Esophagus muscularis mucosa (tissue), 4 donors: Measurements from ENCODE around the gene EFNA1. TPM values are rescaled to one million over a fixed set of nuclear protein-coding genes. Genes with fewer than 3 reads are reported as not detected.

Experiments used
- DNase-seq: peaks from one replicate; pipeline ENCODE4 v3.0.0-alpha.2; 2017; ENCODE audit errors: extremely low spot score
- H3K27ac ChIP-seq, 4 donors: fragments of 200-600 bp; sonication (generic); replicated peaks in 1 of 4; 1 replicate in 3 of 4; 2 replicates in 1 of 4; pipeline ENCODE4 v1.5.1; 2016 to 2019; ENCODE audit warnings: mild to moderate bottlenecking in 1 of 4
- H3K27me3 ChIP-seq, 4 donors: fragments of 200-600 bp; sonication (generic); one replicate each; pipeline versions ENCODE4 v1.5.1 to v1.6.0; 2016 to 2019
- H3K36me3 ChIP-seq, 4 donors: fragments of 200-600 bp; sonication (generic); one replicate each; pipeline ENCODE4 v1.5.1; 2016 to 2019
- H3K4me1 ChIP-seq, 4 donors: fragments of 200-600 bp; sonication (generic); one replicate each; pipeline ENCODE4 v1.5.1; 2016 to 2019
- H3K4me3 ChIP-seq, 4 donors: fragments of 200-600 bp; sonication (generic); 1 replicate in 2 of 4; 2 replicates in 2 of 4; pipeline ENCODE4 v1.5.1; 2016 to 2019; ENCODE audit warnings: mild to moderate bottlenecking in 4 of 4, moderate library complexity in 1 of 4
- H3K9me3 ChIP-seq, 4 donors: fragments of 200-600 bp; sonication (generic); 1 replicate in 3 of 4; 2 replicates in 1 of 4; pipeline ENCODE4 v1.5.1; 2016 to 2019
- CTCF ChIP-seq, 3 experiments: fragments of 200-600 bp in 2 of 3; fragments of 450-650 bp in 1 of 3; sonication (generic) in 2 of 3; IDR thresholded peaks; one replicate each; pipeline ENCODE4 v1.5.1; 2017 to 2019; ENCODE audit warnings: antibody characterized with exemption in 3 of 3, mild to moderate bottlenecking in 2 of 3, moderate library complexity in 1 of 3
- EP300 ChIP-seq: sonication (generic); formaldehyde crosslinking; IDR thresholded peaks from one replicate; pipeline ENCODE4 v1.6.1; 2017; ENCODE audit warnings: antibody characterized with exemption
- POLR2A ChIP-seq: fragments of 450-650 bp; IDR thresholded peaks from one replicate; pipeline ENCODE4 v1.6.1; 2017; ENCODE audit warnings: antibody characterized with exemption, moderate library complexity, mild to moderate bottlenecking, low read depth
- POLR2AphosphoS5 ChIP-seq, 2 donors: sonication (generic); formaldehyde crosslinking; IDR thresholded peaks; one replicate each; pipeline ENCODE4 v1.6.1; 2017; ENCODE audit warnings: antibody characterized with exemption in 2 of 2
- WGBS: methylation state at CpG from one replicate; pipeline ENCODE4 v1.1.5; 2018; 5-methylcytosine and 5-hydroxymethylcytosine counted together
- intact Hi-C: fragments of 100-400 bp; cut with DNase I; formaldehyde crosslinking; loops from one replicate; pipeline ENCODE4 v1.15.1; 2023
- small RNA-seq, 3 donors: library from RNA; depleted of rRNA; stranded (forward); fragments of <200 nt; gene quantifications; one replicate each; pipeline ENCODE3, GENCODE V24; 2016
- total RNA-seq, 4 donors: library from RNA; depleted of rRNA; stranded (reverse); fragments of >200 nt; gene quantifications; one replicate each; pipeline versions ENCODE4 v1.1.0 to v1.2.1, GENCODE V29; 2016

The EFNA1 gene
- total RNA-seq, 4 donors from 2014 or later, result 11.2 to 37.3 (median 27.5) TPM

- no peaks in the 10 kb centered on the region for H3K27me3 ChIP-seq
- H3K27ac ChIP-seq, result no peak overlapping the region
- intact Hi-C loops, result no loop called here
- WGBS, result 93% methylated on average over 12 of the region's 18 CpGs
- peaks cover 0 to 7% (median 2%) of the 10 kb centered on the region in 4 donors for H3K36me3 ChIP-seq
- H3K4me1 ChIP-seq, result peaks cover 8 to 13% (median 9%) of the 10 kb centered on the region in 4 donors
- H3K4me3 ChIP-seq, result no peak overlapping the region
- TF ChIP-seq POLR2AphosphoS5 (IDR thresholded peaks at IDR 0.05), result no peak
- no peak for TF ChIP-seq EP300
- TF ChIP-seq POLR2A, result no peak
- TF ChIP-seq CTCF (IDR thresholded peaks at IDR 0.05), result no peak
- no peak for DNase-seq
- no peaks in the 10 kb centered on the region for H3K9me3 ChIP-seq
These were observed 53.8 kb downstream of the EFNA1 start for GRCh38 chr1:155181371-155182051.

GRCh38 chr1:155182052-155182550 lies 54.4 kb downstream of the EFNA1 start:
- H3K36me3 ChIP-seq, result peaks cover 0 to 7% (median 2%) of the 10 kb centered on the region in 4 donors

GRCh38 chr1:155183775-155184221 lies 56.1 kb downstream of the EFNA1 start:
- no peak for TF ChIP-seq EP300
- TF ChIP-seq POLR2A, result no peak
- TF ChIP-seq POLR2AphosphoS5 (IDR thresholded peaks at IDR 0.05), result no peak
- TF ChIP-seq CTCF (IDR thresholded peaks at IDR 0.05), result no peak
- intact Hi-C loops, result no loop called here

More at GRCh38 chr1:155182052-155182550, 54.4 kb downstream of the EFNA1 start:
- H3K27me3 ChIP-seq, result no peaks in the 10 kb centered on the region
- intact Hi-C loops, result no loop called here
- H3K4me3 ChIP-seq, result no peak overlapping the region
- no peak overlapping the region for H3K27ac ChIP-seq
- 90% methylated on average over 7 of the region's 7 CpGs for WGBS
- H3K9me3 ChIP-seq, result no peaks in the 10 kb centered on the region
- TF ChIP-seq POLR2A (no peak), EP300 (no peak), CTCF (IDR thresholded peaks at IDR 0.05) (no peak), POLR2AphosphoS5 (IDR thresholded peaks at IDR 0.05) (no peak)
- H3K4me1 ChIP-seq, result peaks cover 2 to 8% (median 4%) of the 10 kb centered on the region in 4 donors
- no peak for DNase-seq

GRCh38 chr1:155184351-155184811 lies 56.7 kb downstream of the EFNA1 start:
- TF ChIP-seq EP300, result no peak
- TF ChIP-seq POLR2AphosphoS5 (IDR thresholded peaks at IDR 0.05), result no peak
- no peak for TF ChIP-seq POLR2A
- no peak for TF ChIP-seq CTCF (IDR thresholded peaks at IDR 0.05)
- Histone ChIP-seq H3K4me1 (peaks cover 0 to 8% (median 0%) of the 10 kb centered on the region in 4 donors), H3K36me3 (peaks cover 0 to 7% (median 2%) of the 10 kb centered on the region in 4 donors), H3K4me3 (no peak overlapping the region), H3K9me3 (no peaks in the 10 kb centered on the region), H3K27me3 (no peaks in the 10 kb centered on the region), H3K27ac (no peak overlapping the region)
- no peak for DNase-seq
- intact Hi-C loops, result no loop called here
- 94% methylated on average over 4 of the region's 4 CpGs for WGBS

More at GRCh38 chr1:155183775-155184221, 56.1 kb downstream of the EFNA1 start:
- WGBS, result 89% methylated on average over 16 of the region's 20 CpGs
- no peaks in the 10 kb centered on the region for H3K9me3 ChIP-seq
- H3K36me3 ChIP-seq, result peaks cover 0 to 7% (median 2%) of the 10 kb centered on the region in 4 donors
- peaks cover 0 to 8% (median 0%) of the 10 kb centered on the region in 4 donors for H3K4me1 ChIP-seq
- H3K27me3 ChIP-seq, result no peaks in the 10 kb centered on the region
- no peak overlapping the region for H3K27ac ChIP-seq
- no peak overlapping the region for H3K4me3 ChIP-seq
- DNase-seq, result no peak

Small RNA genes within 50 kb of the gene (small RNA-seq; reads per million reads assigned to genes)
- gene HMGN2P18 (0 reads per million in 3 donors), gene RF00019 (0 reads per million in 3 donors)

Other genes with a start within 250 kb of the EFNA1 start
- 10 to 100 TPM; 15.9 to 26.2 (median 20.0) TPM for gene PMVK, start 191.2 kb upstream of the EFNA1 start, total RNA-seq
- gene PBXIP1, start 171.8 kb upstream of the EFNA1 start, total RNA-seq, result 100 to 1,000 TPM; 192 to 309 (median 238) TPM
- 10 to 100 TPM; 20.2 to 35.3 (median 27.7) TPM for gene PYGO2, start 166.1 kb upstream of the EFNA1 start, total RNA-seq
- gene SHC1, start 157.1 kb upstream of the EFNA1 start, total RNA-seq, result 100 to 1,000 TPM in 1 of 4 donors, 10 to 100 TPM in 3; 60.6 to 101 (median 93.4) TPM
- gene CKS1B, start 153.2 kb upstream of the EFNA1 start, total RNA-seq, result 10 to 100 TPM; 11.6 to 21.5 (median 18.8) TPM
- 10 to 100 TPM; 19.5 to 29.6 (median 23.0) TPM for gene FLAD1, start 144.5 kb upstream of the EFNA1 start, total RNA-seq
- gene LENEP, start 134.3 kb upstream of the EFNA1 start, total RNA-seq, result not detected
- gene ZBTB7B, start 125.1 kb upstream of the EFNA1 start, total RNA-seq, result 10 to 100 TPM; 50.0 to 68.9 (median 55.8) TPM
- under 1 TPM in 2 of 4 donors, not detected in 2; 0.11 to 0.19 TPM for gene DCST2, start 94.1 kb upstream of the EFNA1 start, total RNA-seq
- under 1 TPM in 1 of 4 donors, not detected in 3; 0.42 TPM for gene DCST1, start 94.1 kb upstream of the EFNA1 start, total RNA-seq
- 100 to 1,000 TPM in 2 of 4 donors, 10 to 100 TPM in 2; 61.5 to 142 (median 115) TPM for gene ADAM15, start 76.6 kb upstream of the EFNA1 start, total RNA-seq
- gene EFNA4, start 64.1 kb upstream of the EFNA1 start, total RNA-seq, result 1 to 10 TPM in 3 of 4 donors, under 1 TPM in 1; 0.83 to 4.5 (median 3.2) TPM
- 1 to 10 TPM in 2 of 4 donors, under 1 TPM in 1, not detected in 1; 0.91 to 1.7 (median 1.7) TPM for gene EFNA3, start 49.0 kb upstream of the EFNA1 start, total RNA-seq
- 10 to 100 TPM; 13.3 to 18.7 (median 15.2) TPM for gene SLC50A1, start 8.0 kb downstream of the EFNA1 start, total RNA-seq
- 100 to 1,000 TPM in 2 of 4 donors, 10 to 100 TPM in 2; 54.5 to 176 (median 80.6) TPM for gene DPM3, start 12.7 kb downstream of the EFNA1 start, total RNA-seq
- gene KRTCAP2, start 45.4 kb downstream of the EFNA1 start, total RNA-seq, result 100 to 1,000 TPM in 2 of 4 donors, 10 to 100 TPM in 2; 76.0 to 146 (median 108) TPM
- gene TRIM46, start 46.0 kb downstream of the EFNA1 start, total RNA-seq, result 1 to 10 TPM in 1 of 4 donors, under 1 TPM in 2, not detected in 1; 0.13 to 1.7 (median 0.17) TPM
- gene THBS3, start 80.0 kb downstream of the EFNA1 start, total RNA-seq, result 10 to 100 TPM; 16.2 to 37.4 (median 23.4) TPM
- gene MTX1, start 80.8 kb downstream of the EFNA1 start, total RNA-seq, result 10 to 100 TPM; 34.1 to 52.8 (median 38.0) TPM
- 10 to 100 TPM; 15.1 to 38.7 (median 22.6) TPM for gene ENTREP3, start 127.6 kb downstream of the EFNA1 start, total RNA-seq
- 10 to 100 TPM; 33.6 to 56.0 (median 43.5) TPM for gene SCAMP3, start 134.5 kb downstream of the EFNA1 start, total RNA-seq
- gene CLK2, start 145.6 kb downstream of the EFNA1 start, total RNA-seq, result 10 to 100 TPM; 17.6 to 32.0 (median 25.3) TPM
- 1 to 10 TPM; 1.0 to 2.1 (median 1.4) TPM for gene HCN3, start 149.6 kb downstream of the EFNA1 start, total RNA-seq
- not detected for gene PKLR, start 173.6 kb downstream of the EFNA1 start, total RNA-seq
- 10 to 100 TPM; 70.2 to 97.2 (median 82.0) TPM for gene FDPS, start 181.0 kb downstream of the EFNA1 start, total RNA-seq
- gene RUSC1, start 193.0 kb downstream of the EFNA1 start, total RNA-seq, result 10 to 100 TPM; 15.6 to 35.4 (median 27.2) TPM